HFFc6 (cell line): ENCODE results near the gene MECR. TPM values are rescaled to one million over a fixed set of nuclear protein-coding genes. Genes with fewer than 3 reads are reported as not detected.

Experiments
- DNase-seq: peaks from one replicate; pipeline ENCODE4 v3.0.0-alpha.2; 2018
- H3K27ac Mint-ChIP-seq: 2 replicates; pipeline ENCODE4 v1.8.0; 2020; ENCODE audit warnings: mild to moderate bottlenecking, mixed read lengths
- H3K27me3 Mint-ChIP-seq: 2 replicates; pipeline ENCODE4 v1.8.0; 2021; ENCODE audit warnings: mild to moderate bottlenecking, moderate library complexity, mixed read lengths; ENCODE audit not compliant: insufficient read depth
- H3K36me3 Mint-ChIP-seq: 2 replicates; pipeline ENCODE4 v1.8.0; 2021; ENCODE audit warnings: low read depth, mixed read lengths
- H3K4me1 Mint-ChIP-seq: 2 replicates; pipeline ENCODE4 v1.8.0; 2020; ENCODE audit warnings: low read depth, mixed read lengths
- H3K4me3 Mint-ChIP-seq: 2 replicates; pipeline ENCODE4 v1.8.0; 2020; ENCODE audit warnings: mild to moderate bottlenecking, moderate library complexity, mixed read lengths
- H3K9me3 Mint-ChIP-seq: 2 replicates; pipeline ENCODE4 v1.8.0; 2020; ENCODE audit warnings: mild to moderate bottlenecking, mixed read lengths
- total RNA-seq, 6 experiments: library from RNA; stranded (reverse); fragmentation: NEBNext Ultra II Directional; extraction: Animal tissue kit (Norgen Biotek cat#: 25700); gene quantifications; 2 replicates in 1 of 6; 3 replicates in 5 of 6; pipeline ENCODE4 v1.2.3, GENCODE V29; 2021
- TF ChIP-seq, protein P1 (sequence below): fragments of 200-600 bp; sonication (generic); IDR thresholded peaks from 2 replicates; pipeline ENCODE4 v1.5.0; 2021; ENCODE audit warnings: antibody characterized with exemption, mild to moderate bottlenecking

Gene MECR
- total RNA-seq, 6 experiments from 2014 or later, result 20.5 to 27.1 (median 21.9) TPM

DNA sequence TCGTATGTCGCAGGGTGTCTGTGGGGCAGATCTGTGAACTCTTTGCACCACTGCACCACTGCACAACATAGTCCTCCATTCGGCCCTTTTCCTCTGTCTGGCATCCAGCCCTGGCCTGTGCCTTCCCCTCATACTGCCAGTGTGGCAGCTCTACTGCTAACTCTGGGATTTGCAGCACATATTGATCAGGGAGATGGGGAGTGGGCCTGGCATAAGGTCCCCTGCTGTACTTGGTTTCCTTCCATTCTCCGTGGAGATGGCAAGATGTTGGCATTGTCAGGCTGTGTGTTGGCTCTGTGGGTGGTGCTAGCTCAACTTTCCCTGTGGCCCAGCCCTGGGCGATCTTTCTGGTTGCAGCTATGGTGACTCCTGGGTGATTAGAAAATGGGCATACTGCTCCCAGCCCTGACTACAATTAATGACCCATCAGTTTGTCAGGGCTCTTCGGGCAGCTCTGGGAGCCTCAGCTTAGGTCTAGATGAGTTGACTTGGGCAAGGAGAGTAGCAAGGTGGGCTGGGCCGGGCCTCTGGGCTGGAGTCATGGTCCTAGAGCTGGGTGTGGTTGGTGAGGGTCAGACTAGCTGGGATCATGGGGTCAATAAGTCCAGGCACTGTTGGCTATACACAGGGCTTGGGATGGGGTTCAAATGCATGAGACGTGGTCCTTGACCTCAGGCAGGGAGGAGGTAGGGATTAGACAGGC is 17.0 kb upstream of the MECR start:
- Mint-ChIP-seq H3K27ac (no peak overlapping the region), H3K4me3 (no peak overlapping the region), H3K9me3 (no peaks in the 10 kb centered on the region), H3K4me1 (peaks cover 14% of the 10 kb centered on the region; the same call in 1 of the 2 replicates), H3K36me3 (no peaks in the 10 kb centered on the region), H3K27me3 (peaks cover 3% of the 10 kb centered on the region)
- DNase-seq, result no peak
- TF ChIP-seq, protein P1, sequence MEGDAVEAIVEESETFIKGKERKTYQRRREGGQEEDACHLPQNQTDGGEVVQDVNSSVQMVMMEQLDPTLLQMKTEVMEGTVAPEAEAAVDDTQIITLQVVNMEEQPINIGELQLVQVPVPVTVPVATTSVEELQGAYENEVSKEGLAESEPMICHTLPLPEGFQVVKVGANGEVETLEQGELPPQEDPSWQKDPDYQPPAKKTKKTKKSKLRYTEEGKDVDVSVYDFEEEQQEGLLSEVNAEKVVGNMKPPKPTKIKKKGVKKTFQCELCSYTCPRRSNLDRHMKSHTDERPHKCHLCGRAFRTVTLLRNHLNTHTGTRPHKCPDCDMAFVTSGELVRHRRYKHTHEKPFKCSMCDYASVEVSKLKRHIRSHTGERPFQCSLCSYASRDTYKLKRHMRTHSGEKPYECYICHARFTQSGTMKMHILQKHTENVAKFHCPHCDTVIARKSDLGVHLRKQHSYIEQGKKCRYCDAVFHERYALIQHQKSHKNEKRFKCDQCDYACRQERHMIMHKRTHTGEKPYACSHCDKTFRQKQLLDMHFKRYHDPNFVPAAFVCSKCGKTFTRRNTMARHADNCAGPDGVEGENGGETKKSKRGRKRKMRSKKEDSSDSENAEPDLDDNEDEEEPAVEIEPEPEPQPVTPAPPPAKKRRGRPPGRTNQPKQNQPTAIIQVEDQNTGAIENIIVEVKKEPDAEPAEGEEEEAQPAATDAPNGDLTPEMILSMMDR, result no peak

DNA sequence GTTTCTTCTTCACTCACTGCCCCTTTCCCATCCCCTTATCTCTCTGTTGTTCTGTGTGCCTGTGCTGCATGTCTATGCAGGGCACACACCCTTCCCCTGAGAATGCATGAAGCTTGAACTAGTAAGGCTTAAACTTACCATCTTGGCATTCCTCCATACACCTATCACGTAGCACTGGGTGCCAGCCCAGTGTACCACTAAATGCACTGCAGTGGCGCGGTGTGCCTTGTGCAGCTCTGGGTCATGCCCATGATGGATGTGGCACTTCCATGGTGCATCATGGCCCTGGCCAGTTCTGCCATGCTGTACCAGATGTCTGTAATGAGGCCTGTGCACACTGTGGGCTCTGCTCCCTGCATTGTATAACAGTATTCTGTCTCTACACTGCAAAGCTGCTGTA is 16.3 kb upstream of the MECR start:
- H3K36me3 Mint-ChIP-seq, result no peaks in the 10 kb centered on the region
- no peak overlapping the region for H3K4me3 Mint-ChIP-seq
- no peak for DNase-seq
- peaks cover 3% of the 10 kb centered on the region for H3K27me3 Mint-ChIP-seq
- H3K4me1 Mint-ChIP-seq, result peaks cover 14% of the 10 kb centered on the region; the same call in 1 of the 2 replicates
- H3K27ac Mint-ChIP-seq, result no peak overlapping the region
- no peaks in the 10 kb centered on the region for H3K9me3 Mint-ChIP-seq
- TF ChIP-seq, protein P1, result no peak

DNA sequence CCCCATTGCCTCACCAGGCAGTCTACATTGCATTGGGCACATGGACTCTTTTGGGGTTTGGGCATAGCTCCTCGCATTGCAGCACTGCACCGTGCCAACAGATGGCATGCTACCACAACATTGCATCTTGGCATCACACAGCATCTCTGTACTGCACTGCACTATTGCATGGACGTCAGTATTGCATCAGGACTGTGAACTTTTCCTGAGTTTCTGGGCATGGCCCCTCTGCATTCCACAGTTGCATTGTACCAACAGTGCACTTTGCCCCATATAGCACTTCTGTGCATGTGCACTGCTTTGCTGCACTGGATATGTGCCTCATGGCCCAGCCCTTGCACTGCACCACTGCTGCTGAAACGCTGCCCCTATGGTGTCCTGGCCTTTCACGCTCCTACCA is 15.1 kb upstream of the MECR start:
- TF ChIP-seq, protein P1, result peak; percentile 73
- Mint-ChIP-seq H3K27me3 (peaks cover 3% of the 10 kb centered on the region), H3K27ac (no peak overlapping the region), H3K36me3 (no peaks in the 10 kb centered on the region), H3K9me3 (no peaks in the 10 kb centered on the region), H3K4me3 (no peak overlapping the region), H3K4me1 (peaks cover 14% of the 10 kb centered on the region; the same call in 1 of the 2 replicates)
- peak; percentile 45 for DNase-seq

DNA sequence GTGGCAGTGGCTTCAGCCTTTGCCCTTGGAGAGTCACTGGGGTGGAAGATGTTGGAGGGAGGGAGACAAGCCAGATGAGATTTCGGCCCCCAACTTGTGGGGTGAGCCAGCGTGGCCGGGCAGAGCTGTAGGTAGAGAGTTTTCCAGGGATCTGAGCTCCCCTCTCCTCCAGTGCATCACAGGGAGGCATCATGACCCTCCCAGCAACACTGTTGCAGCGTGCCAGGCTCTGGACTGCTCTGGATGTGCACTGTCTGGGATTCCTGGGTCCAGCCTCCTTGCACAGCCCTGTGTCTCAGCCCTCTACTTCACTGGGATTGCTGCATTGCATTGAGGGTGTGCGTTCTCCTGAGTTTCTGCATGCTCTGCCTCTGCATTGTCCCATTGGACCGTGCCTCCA is 14.5 kb upstream of the MECR start:
- H3K4me3 Mint-ChIP-seq, result no peak overlapping the region

DNA sequence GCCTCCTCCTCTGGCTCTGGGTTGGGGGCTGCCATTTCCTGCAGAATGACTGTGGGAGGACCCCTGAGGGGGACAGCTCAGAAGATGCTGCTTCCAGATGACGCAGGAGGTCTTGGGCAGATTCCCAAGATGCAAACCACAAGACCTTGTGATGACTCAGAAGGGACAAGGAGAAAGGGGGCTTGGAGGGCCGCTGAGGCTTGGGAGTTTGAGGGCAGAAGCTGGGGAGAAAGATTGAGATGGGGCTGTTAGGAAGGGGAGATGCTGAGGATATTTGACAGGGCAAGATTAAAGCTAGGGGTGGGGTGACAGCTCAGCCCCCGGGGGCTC is 13.1 kb upstream of the MECR start:
- H3K9me3 Mint-ChIP-seq, result no peaks in the 10 kb centered on the region
- peaks cover 4% of the 10 kb centered on the region for H3K27me3 Mint-ChIP-seq
- TF ChIP-seq, protein P1, result no peak
- peaks cover 16% of the 10 kb centered on the region for H3K4me1 Mint-ChIP-seq
- no peak overlapping the region for H3K4me3 Mint-ChIP-seq
- DNase-seq, result peak; percentile 68
- no peaks in the 10 kb centered on the region for H3K36me3 Mint-ChIP-seq
- no peak overlapping the region for H3K27ac Mint-ChIP-seq

More for the DNA sequence above, 14.5 kb upstream of the MECR start:
- TF ChIP-seq, protein P1, result no peak
- H3K4me1 Mint-ChIP-seq, result peaks cover 14% of the 10 kb centered on the region
- peaks cover 4% of the 10 kb centered on the region for H3K27me3 Mint-ChIP-seq
- H3K27ac Mint-ChIP-seq, result no peak overlapping the region
- DNase-seq, result no peak
- H3K9me3 Mint-ChIP-seq, result no peaks in the 10 kb centered on the region
- H3K36me3 Mint-ChIP-seq, result no peaks in the 10 kb centered on the region
